HG02943 (cell line): ENCODE data around the gene L1CAM.

Experiments used
- ATAC-seq: cut with Tn5 transposase; IDR thresholded peaks from one replicate; pipeline ENCODE4 v1.9.1; 2021; ENCODE audit warnings: mild to moderate bottlenecking, low read depth, moderate library complexity; ENCODE audit not compliant: unreplicated experiment

Gene L1CAM

GRCh38 chrX:153903991-153904957 lies 18.3 kb upstream of the L1CAM start, which contains the start of gene AVPR2:
TSS of gene AVPR2 (plus strand) at chrX:153904673. CDS start at chrX:153905146, 473 bp downstream.
- ATAC-seq, result no peak

GRCh38 chrX:153903238-153903980 lies 17.4 kb upstream of the L1CAM start:
- no peak for ATAC-seq

GRCh38 chrX:153902385-153902784 lies 16.4 kb upstream of the L1CAM start:
- no peak for ATAC-seq

GRCh38 chrX:153901753-153902140 lies 15.8 kb upstream of the L1CAM start:
- no peak for ATAC-seq

- ATAC-seq, result no peak
Measured at GRCh38 chrX:153900831-153901752, 15.1 kb upstream of the L1CAM start.

GRCh38 chrX:153897899-153898298 lies 11.9 kb upstream of the L1CAM start:
- no peak for ATAC-seq

- ATAC-seq, result no peak
Measured at GRCh38 chrX:153889123-153889522, 3.1 kb upstream of the L1CAM start.

GRCh38 chrX:153888344-153888743 lies 2.4 kb upstream of the L1CAM start:
- no peak for ATAC-seq

- ATAC-seq, result no peak
Measured at GRCh38 chrX:153887385-153887784, 1.4 kb upstream of the L1CAM start.

- ATAC-seq, result no peak
Measured at GRCh38 chrX:153886915-153887314, 942 bp upstream of the L1CAM start.

GRCh38 chrX:153885208-153885787 lies 675 bp downstream of the L1CAM start:
- no peak for ATAC-seq

GRCh38 chrX:153884590-153884989 lies 1.4 kb downstream of the L1CAM start:
- no peak for ATAC-seq

- ATAC-seq, result no peak
Measured at GRCh38 chrX:153884136-153884535, 1.8 kb downstream of the L1CAM start.

GRCh38 chrX:153883163-153883843 lies 2.7 kb downstream of the L1CAM start:
- no peak for ATAC-seq

- ATAC-seq, result no peak
Measured at GRCh38 chrX:153882557-153882956, 3.4 kb downstream of the L1CAM start.

- ATAC-seq, result no peak
Measured at GRCh38 chrX:153882086-153882498, 3.9 kb downstream of the L1CAM start.

- no peak for ATAC-seq
Measured at GRCh38 chrX:153881281-153881680, 4.7 kb downstream of the L1CAM start.

- no peak for ATAC-seq
Measured at GRCh38 chrX:153880440-153880815, 5.5 kb downstream of the L1CAM start.

- no peak for ATAC-seq
Measured at GRCh38 chrX:153879741-153880439, 6.1 kb downstream of the L1CAM start.
